ENCODE measurements around the gene RAB6B. TPM values are rescaled to one million over a fixed set of nuclear protein-coding genes. Genes with fewer than 3 reads are reported as not detected.

The RAB6B gene
- total RNA-seq, 1 donor from 2014 or later: 25.7 TPM

DNA sequence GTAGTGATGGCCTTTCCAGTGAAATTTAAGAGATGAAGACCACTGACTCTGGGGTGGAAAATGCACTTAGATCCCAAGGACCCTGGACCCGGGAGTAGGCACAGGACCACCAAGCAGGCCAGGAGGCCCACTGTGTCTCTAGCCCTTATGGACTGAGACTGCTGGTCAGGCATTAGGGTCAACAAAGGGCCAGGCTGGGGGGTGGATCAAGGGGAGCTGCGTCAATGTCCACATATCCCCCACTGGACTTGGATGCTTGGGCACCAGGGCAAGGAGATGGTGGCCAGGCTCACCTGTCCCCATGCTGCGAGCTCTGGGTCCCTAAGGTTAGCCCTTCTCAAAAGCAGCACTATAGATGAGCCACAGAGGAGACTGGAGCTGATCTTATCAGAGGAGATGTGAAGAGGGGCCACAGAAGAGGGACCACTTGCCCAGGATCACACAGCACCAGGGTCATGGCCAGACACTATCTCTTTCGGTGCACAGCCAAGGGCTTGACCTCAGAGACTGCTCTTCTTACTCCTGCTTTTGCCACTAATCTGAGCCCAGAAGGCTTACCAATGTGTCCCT is 14.7 kb downstream of the RAB6B start:
- Mint-ChIP-seq H3K4me3 (ENCODE audit: unreplicated experiment) (no peak overlapping the region), H3K4me1 (ENCODE audit: low read depth) (no peaks in the 10 kb centered on the region), H3K9me3 (ENCODE audit: low read depth) (peaks cover 13% of the 10 kb centered on the region), H3K27ac (ENCODE audit: unreplicated experiment) (no peak overlapping the region), H3K27me3 (ENCODE audit: low read depth) (no peaks in the 10 kb centered on the region), H3K36me3 (ENCODE audit: low read depth) (peaks cover 8% of the 10 kb centered on the region)
- DNase-seq (ENCODE audit: low spot score): no peak
- TF ChIP-seq CTCF (IDR thresholded peaks at IDR 0.05): no peak

DNA sequence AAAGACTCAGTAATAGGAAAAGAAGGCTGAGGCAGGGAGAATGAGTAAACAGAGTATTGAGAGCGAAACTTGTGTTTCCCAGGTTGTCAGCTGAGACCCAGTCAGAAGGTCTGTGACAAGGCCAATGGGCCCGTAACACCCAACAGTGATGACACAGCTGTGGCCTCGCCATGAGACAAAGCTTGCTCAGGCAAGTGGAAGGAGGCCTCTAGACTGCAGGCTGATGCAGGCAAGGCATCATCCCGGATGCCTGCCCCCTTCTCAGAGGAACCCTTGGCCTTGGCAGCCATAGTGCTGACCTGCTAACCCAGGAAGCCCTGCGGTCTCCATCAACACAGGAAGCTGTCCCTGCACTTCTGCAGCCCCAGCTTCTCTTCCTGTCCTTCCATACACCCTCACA is 15.4 kb downstream of the RAB6B start:
- Mint-ChIP-seq H3K36me3 (ENCODE audit: low read depth) (peaks cover 8% of the 10 kb centered on the region), H3K27ac (ENCODE audit: unreplicated experiment) (no peak overlapping the region), H3K4me1 (ENCODE audit: low read depth) (no peaks in the 10 kb centered on the region), H3K9me3 (ENCODE audit: low read depth) (peaks cover 13% of the 10 kb centered on the region), H3K4me3 (ENCODE audit: unreplicated experiment) (no peak overlapping the region), H3K27me3 (ENCODE audit: low read depth) (no peaks in the 10 kb centered on the region)
- TF ChIP-seq CTCF (IDR thresholded peaks at IDR 0.05): no peak
- no peak for DNase-seq (ENCODE audit: low spot score)

DNA sequence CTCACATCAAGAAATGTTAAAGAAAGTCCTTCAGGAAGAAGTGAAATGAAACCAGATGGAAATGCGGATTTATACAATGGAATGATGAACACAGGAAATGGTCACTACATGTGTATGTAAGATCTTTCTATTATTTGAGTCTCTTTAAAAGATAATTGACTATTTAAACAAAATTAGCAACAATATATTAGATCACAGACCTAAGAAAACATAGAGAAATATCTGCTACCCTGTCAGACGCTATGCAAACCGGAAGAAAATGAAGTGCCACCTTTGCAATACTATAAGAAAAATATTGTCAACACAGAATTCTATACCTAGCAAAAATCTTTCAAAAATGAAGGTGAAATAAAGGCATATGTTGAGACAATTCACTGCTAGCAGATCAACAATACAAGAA is 17.2 kb downstream of the RAB6B start:
- Mint-ChIP-seq H3K4me1 (ENCODE audit: low read depth) (peaks cover 3% of the 10 kb centered on the region), H3K27me3 (ENCODE audit: low read depth) (no peaks in the 10 kb centered on the region), H3K27ac (ENCODE audit: unreplicated experiment) (no peak overlapping the region), H3K4me3 (ENCODE audit: unreplicated experiment) (no peak overlapping the region), H3K36me3 (ENCODE audit: low read depth) (peaks cover 9% of the 10 kb centered on the region), H3K9me3 (ENCODE audit: low read depth) (peaks cover 13% of the 10 kb centered on the region)
- DNase-seq (ENCODE audit: low spot score): no peak
- TF ChIP-seq CTCF (IDR thresholded peaks at IDR 0.05): no peak

GRCh38 chr3:133877221-133877620 is 18.5 kb downstream of the RAB6B start:
- Mint-ChIP-seq H3K4me3 (ENCODE audit: unreplicated experiment) (no peak overlapping the region), H3K27me3 (ENCODE audit: low read depth) (no peaks in the 10 kb centered on the region), H3K36me3 (ENCODE audit: low read depth) (peaks cover 8% of the 10 kb centered on the region), H3K4me1 (ENCODE audit: low read depth) (peaks cover 3% of the 10 kb centered on the region), H3K9me3 (ENCODE audit: low read depth) (peaks cover 13% of the 10 kb centered on the region), H3K27ac (ENCODE audit: unreplicated experiment) (no peak overlapping the region)
- DNase-seq (ENCODE audit: low spot score): no peak
- TF ChIP-seq CTCF (IDR thresholded peaks at IDR 0.05): no peak

DNA sequence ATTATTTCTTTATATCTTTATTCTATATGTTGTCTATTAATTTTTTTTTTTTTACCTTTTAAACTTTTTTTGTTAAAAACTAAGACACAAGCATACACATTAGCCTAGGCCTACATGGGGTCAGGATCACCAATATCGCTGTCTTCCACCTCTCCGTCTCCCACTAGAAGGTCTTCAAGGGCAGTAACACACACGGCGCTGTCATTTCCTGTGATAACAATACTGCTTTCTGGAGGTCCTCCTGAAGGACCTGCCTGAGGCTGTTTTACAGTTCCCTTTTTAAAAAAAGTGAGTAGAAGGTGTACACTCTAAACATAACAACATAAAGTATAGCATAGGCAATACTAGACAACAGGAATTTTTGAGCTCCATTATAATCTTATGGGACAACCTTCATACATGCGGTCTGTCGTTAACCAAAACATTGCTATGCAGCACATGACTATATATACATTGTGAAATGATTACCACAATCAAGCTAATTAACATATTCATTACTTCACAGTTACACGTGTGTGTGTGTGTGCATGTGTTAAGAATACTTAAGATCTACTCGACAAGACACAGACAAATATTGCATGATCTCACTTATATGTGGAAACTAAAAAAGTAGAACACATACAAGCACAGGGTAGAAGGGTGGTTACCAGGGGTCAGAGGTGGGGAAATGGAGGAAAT is 20.8 kb downstream of the RAB6B start:
- H3K27me3 Mint-ChIP-seq (ENCODE audit: low read depth): no peaks in the 10 kb centered on the region
- H3K36me3 Mint-ChIP-seq (ENCODE audit: low read depth): peaks cover 8% of the 10 kb centered on the region
- DNase-seq (ENCODE audit: low spot score): no peak
- peaks cover 3% of the 10 kb centered on the region for H3K4me1 Mint-ChIP-seq (ENCODE audit: low read depth)
- TF ChIP-seq CTCF (IDR thresholded peaks at IDR 0.05): no peak
- no peak overlapping the region for H3K27ac Mint-ChIP-seq (ENCODE audit: unreplicated experiment)
- peaks cover 13% of the 10 kb centered on the region for H3K9me3 Mint-ChIP-seq (ENCODE audit: low read depth)
- H3K4me3 Mint-ChIP-seq (ENCODE audit: unreplicated experiment): no peak overlapping the region
